Thyroid gland (tissue), 4 donors: ENCODE data around the gene SLC2A13. TPM values are rescaled to one million over a fixed set of nuclear protein-coding genes. Genes with fewer than 3 reads are reported as not detected.
"Not testable (repeated sequence)": the region's sequence is repeated elsewhere in the genome, so short reads cannot be mapped to it uniquely, and the experiment has no call there.

Experiments
- DNase-seq, 2 donors: peaks; one replicate each; pipeline ENCODE4 v3.0.0-alpha.2; 2019
- H3K27ac ChIP-seq, 3 donors: fragments of 200-600 bp; sonication (generic); 1 replicate in 2 of 3; 2 replicates in 1 of 3; pipeline ENCODE4 v1.5.1; 2016 to 2019; ENCODE audit warnings: mild to moderate bottlenecking in 1 of 3, moderate library complexity in 1 of 3
- H3K27me3 ChIP-seq: fragments of 200-600 bp; sonication (generic); one replicate; pipeline ENCODE4 v1.5.1; 2019
- H3K36me3 ChIP-seq, 2 donors: fragments of 200-600 bp; sonication (generic); one replicate each; pipeline ENCODE4 v1.5.1; 2016 to 2019
- H3K4me1 ChIP-seq, 2 donors: fragments of 200-600 bp; sonication (generic); one replicate each; pipeline ENCODE4 v1.5.1; 2017 to 2019
- H3K4me3 ChIP-seq, 3 donors: fragments of 200-600 bp; sonication (generic); replicated peaks in 1 of 3; 1 replicate in 2 of 3; 2 replicates in 1 of 3; pipeline ENCODE4 v1.5.1; 2016; ENCODE audit warnings: mild to moderate bottlenecking in 1 of 3
- H3K9me3 ChIP-seq: fragments of 200-600 bp; sonication (generic); one replicate; pipeline ENCODE4 v1.5.1; 2017
- POLR2A ChIP-seq, 2 donors: fragments of 450-650 bp; IDR thresholded peaks; one replicate each; pipeline ENCODE4 v1.6.1; 2017; ENCODE audit warnings: antibody characterized with exemption in 2 of 2, mild to moderate bottlenecking in 2 of 2, moderate library complexity in 1 of 2
- WGBS, 2 donors: methylation state at CpG; one replicate each; pipeline ENCODE4 v1.1.5; 2017; 5-methylcytosine and 5-hydroxymethylcytosine counted together
- intact Hi-C: fragments of 100-400 bp; cut with DNase I; formaldehyde crosslinking; loops from one replicate; pipeline ENCODE4 v1.15.1; 2023
- total RNA-seq, 4 donors: library from RNA; depleted of rRNA; stranded (reverse); fragments of >200 nt; gene quantifications; one replicate each; pipeline ENCODE4 v1.2.3, GENCODE V29; 2016
- TF ChIP-seq, protein P1 (sequence below), 6 experiments: fragments of 200-600 bp in 3 of 6; fragments of 450-650 bp in 3 of 6; sonication (generic) in 3 of 6; IDR thresholded peaks; one replicate each; pipeline ENCODE4 v1.5.1; 2016 to 2019; ENCODE audit warnings: antibody characterized with exemption in 6 of 6, mild to moderate bottlenecking in 2 of 6, inconsistent platforms in 1 of 6, moderate library complexity in 1 of 6

The SLC2A13 gene
- total RNA-seq, 4 donors from 2014 or later, result 9.8 to 21.3 (median 10.0) TPM

DNA sequence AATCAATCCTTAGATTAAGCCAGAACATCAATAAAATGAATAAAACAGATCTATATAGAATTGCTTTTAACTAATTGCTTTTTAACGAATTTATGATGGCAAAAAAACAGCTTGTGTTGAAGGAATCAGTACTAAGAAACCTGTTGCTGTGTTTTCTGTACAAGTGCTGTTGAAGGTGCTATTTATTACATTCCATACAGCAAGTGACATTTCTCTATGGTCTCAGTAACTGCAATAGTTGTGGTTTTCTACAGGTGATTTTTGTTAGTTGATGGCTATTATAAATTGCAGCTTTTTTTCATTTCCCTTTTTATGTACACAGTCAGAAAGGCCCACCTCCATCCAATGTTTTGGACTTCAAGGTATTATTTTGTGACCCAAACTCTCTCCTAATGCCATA, 56.6 kb downstream of the SLC2A13 start:
- H3K27me3 ChIP-seq, result no peaks in the 10 kb centered on the region
- no peak overlapping the region for H3K27ac ChIP-seq
- WGBS, 2 donors, result 94 to 100% methylated on average over 1 of the region's 1 CpG
- H3K4me1 ChIP-seq, result no peaks in the 10 kb centered on the region
- H3K4me3 ChIP-seq, result no peak overlapping the region
- intact Hi-C loops, result no loop called here
- DNase-seq, result no peak
- TF ChIP-seq, protein P1, sequence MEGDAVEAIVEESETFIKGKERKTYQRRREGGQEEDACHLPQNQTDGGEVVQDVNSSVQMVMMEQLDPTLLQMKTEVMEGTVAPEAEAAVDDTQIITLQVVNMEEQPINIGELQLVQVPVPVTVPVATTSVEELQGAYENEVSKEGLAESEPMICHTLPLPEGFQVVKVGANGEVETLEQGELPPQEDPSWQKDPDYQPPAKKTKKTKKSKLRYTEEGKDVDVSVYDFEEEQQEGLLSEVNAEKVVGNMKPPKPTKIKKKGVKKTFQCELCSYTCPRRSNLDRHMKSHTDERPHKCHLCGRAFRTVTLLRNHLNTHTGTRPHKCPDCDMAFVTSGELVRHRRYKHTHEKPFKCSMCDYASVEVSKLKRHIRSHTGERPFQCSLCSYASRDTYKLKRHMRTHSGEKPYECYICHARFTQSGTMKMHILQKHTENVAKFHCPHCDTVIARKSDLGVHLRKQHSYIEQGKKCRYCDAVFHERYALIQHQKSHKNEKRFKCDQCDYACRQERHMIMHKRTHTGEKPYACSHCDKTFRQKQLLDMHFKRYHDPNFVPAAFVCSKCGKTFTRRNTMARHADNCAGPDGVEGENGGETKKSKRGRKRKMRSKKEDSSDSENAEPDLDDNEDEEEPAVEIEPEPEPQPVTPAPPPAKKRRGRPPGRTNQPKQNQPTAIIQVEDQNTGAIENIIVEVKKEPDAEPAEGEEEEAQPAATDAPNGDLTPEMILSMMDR (IDR thresholded peaks at IDR 0.05), result no peak
- no peak for TF ChIP-seq POLR2A (IDR thresholded peaks at IDR 0.05)
- no peaks in the 10 kb centered on the region for H3K9me3 ChIP-seq
- H3K36me3 ChIP-seq, result no peaks in the 10 kb centered on the region

DNA sequence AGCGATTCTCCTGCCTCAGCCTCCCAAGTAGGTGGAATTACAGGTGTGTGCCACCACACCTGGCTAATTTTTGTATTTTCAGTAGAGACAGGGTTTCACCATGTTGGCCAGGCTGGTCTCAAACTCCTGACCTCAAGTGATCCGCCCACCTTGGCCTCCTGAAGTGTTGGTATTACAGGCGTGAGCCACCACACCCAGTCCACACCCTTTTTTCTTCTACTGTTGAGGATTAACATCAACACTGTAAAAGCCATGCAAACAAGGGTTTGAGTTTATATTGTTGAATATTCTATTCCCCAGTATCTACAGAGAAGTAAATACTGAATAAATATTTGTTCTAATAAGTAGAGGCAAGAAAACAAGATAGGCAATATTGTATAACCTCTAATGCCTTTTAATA, 58.9 kb downstream of the SLC2A13 start:
- not testable (repeated sequence) for H3K4me1 ChIP-seq

DNA sequence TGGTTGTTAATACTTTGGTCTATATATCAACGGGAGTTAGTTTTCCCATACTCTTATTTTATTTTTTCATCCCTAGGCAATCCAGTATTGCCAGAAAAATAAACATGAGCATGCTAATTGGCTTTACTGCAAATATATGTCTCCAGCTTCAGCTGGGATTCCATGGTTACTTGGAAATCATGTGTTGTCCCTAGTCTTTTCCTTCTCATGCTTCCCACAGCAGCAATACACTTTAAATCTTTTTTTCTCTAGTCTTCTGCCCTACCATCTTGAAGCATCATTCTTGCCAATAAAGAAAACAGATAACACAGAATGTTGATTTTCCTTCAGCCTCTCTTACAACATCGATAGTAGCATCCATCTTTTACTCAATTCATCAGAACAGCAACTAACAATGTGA, 60.2 kb downstream of the SLC2A13 start:
- intact Hi-C loops, result no loop called here
- no peak overlapping the region for H3K4me3 ChIP-seq
- 79 to 90% methylated on average over 2 of the region's 2 CpGs for WGBS, 2 donors
- TF ChIP-seq POLR2A (IDR thresholded peaks at IDR 0.05), result no peak
- TF ChIP-seq, protein P1 (IDR thresholded peaks at IDR 0.05), result no peak
- H3K9me3 ChIP-seq, result no peaks in the 10 kb centered on the region
- no peak overlapping the region for H3K27ac ChIP-seq
- H3K36me3 ChIP-seq, result no peaks in the 10 kb centered on the region
- no peaks in the 10 kb centered on the region for H3K27me3 ChIP-seq
- no peaks in the 10 kb centered on the region for H3K4me1 ChIP-seq
- DNase-seq, result no peak

More for the DNA sequence above, 58.9 kb downstream of the SLC2A13 start:
- DNase-seq, H3K27ac ChIP-seq, H3K4me3 ChIP-seq, H3K27me3 ChIP-seq, H3K9me3 ChIP-seq, intact Hi-C loops, H3K36me3 ChIP-seq: not testable (repeated sequence)
- 97 to 100% methylated on average over 3 of the region's 3 CpGs for WGBS, 2 donors

DNA sequence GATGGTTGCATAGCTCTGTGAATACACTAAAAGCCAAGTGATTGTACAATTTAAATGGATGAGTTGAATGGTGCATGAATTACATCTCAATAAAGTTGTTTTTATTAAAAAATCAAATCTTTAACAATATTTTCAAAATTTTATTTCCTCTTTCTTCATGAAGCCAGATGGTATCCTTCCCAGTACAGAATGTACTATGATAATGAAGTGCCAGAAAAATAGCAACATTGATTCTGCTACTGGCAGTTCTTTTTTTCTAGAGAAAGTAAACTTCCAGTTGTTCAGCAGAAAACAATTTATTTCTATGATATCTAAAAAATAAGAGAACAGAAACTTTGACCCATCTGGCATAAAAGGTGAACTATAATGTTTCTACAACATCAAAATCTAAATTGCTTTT, 61.5 kb downstream of the SLC2A13 start:
- TF ChIP-seq, protein P1 (IDR thresholded peaks at IDR 0.05), result no peak
- TF ChIP-seq POLR2A (IDR thresholded peaks at IDR 0.05), result no peak
- H3K4me1 ChIP-seq, result no peaks in the 10 kb centered on the region
- H3K27me3 ChIP-seq, result no peaks in the 10 kb centered on the region
- H3K36me3 ChIP-seq, result no peaks in the 10 kb centered on the region
- H3K9me3 ChIP-seq, result no peaks in the 10 kb centered on the region
- H3K27ac ChIP-seq, result no peak overlapping the region
- intact Hi-C loops, result no loop called here
- no peak overlapping the region for H3K4me3 ChIP-seq
- no peak for DNase-seq

DNA sequence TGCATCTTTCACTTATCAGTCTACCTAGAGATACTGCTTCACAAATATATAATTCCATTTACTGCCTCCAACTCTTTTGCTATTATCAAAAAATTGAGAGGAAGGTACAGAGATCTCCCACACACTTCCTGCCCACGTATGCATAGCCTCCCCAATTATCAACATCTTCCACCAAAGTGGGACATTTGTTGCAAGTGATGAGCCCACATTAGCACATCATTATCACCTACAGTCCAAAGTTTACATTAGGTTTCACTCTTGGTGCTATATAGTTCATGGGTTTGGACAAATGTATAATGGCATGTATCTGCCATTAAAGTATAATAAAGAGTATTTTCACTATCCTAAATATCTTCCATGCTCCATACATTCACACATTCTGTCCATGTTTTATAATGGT, 66.3 kb downstream of the SLC2A13 start:
- H3K36me3 ChIP-seq, result no peaks in the 10 kb centered on the region
- no peak overlapping the region for H3K27ac ChIP-seq
- WGBS, 2 donors, result 56 to 63% methylated on average over 1 of the region's 1 CpG
- H3K4me3 ChIP-seq, result no peak overlapping the region
- intact Hi-C loops, result no loop called here
- H3K4me1 ChIP-seq, result no peaks in the 10 kb centered on the region
- TF ChIP-seq, protein P1 (IDR thresholded peaks at IDR 0.05), result no peak
- no peak for TF ChIP-seq POLR2A (IDR thresholded peaks at IDR 0.05)
- DNase-seq, result no peak
- H3K27me3 ChIP-seq, result no peaks in the 10 kb centered on the region
- H3K9me3 ChIP-seq, result no peaks in the 10 kb centered on the region

DNA sequence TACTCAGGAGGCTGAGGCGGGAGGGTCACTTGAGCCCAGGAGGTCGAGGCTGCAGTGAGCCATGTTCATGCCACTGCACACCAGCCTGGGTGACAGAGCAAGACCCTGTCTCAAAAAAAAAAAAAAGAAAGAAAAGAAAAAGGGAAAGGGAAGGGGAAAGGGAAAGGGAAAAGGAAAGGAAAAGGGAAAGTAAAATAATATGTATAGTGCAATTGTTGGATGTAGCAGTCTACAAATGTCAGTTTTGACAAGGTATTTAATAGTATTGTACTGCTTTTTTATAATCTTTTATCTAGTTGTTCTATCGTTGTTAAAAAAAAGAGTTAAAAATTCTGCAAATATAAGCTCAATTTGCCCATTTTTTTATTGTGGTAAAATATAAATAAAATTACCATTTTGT, 67.3 kb downstream of the SLC2A13 start:
- no peak overlapping the region for H3K27ac ChIP-seq
- intact Hi-C loops, result no loop called here
- no peaks in the 10 kb centered on the region for H3K36me3 ChIP-seq
- 96 to 97% methylated on average over 3 of the region's 3 CpGs for WGBS, 2 donors
- TF ChIP-seq, protein P1 (IDR thresholded peaks at IDR 0.05), result no peak
- TF ChIP-seq POLR2A (IDR thresholded peaks at IDR 0.05), result no peak
- no peaks in the 10 kb centered on the region for H3K4me1 ChIP-seq
- no peaks in the 10 kb centered on the region for H3K27me3 ChIP-seq
- H3K4me3 ChIP-seq, result no peak overlapping the region
- H3K9me3 ChIP-seq, result no peaks in the 10 kb centered on the region
- no peak for DNase-seq
